HG02571 (cell line): ENCODE results near the gene TPO.
"Not testable (repeated sequence)": the region's sequence is repeated elsewhere in the genome, so short reads cannot be mapped to it uniquely, and the experiment has no call there.

Source experiments
- ATAC-seq: cut with Tn5 transposase; IDR thresholded peaks from one replicate; pipeline ENCODE4 v1.9.1; 2021; ENCODE audit warnings: mild to moderate bottlenecking, moderate library complexity; ENCODE audit not compliant: unreplicated experiment

Gene TPO

DNA sequence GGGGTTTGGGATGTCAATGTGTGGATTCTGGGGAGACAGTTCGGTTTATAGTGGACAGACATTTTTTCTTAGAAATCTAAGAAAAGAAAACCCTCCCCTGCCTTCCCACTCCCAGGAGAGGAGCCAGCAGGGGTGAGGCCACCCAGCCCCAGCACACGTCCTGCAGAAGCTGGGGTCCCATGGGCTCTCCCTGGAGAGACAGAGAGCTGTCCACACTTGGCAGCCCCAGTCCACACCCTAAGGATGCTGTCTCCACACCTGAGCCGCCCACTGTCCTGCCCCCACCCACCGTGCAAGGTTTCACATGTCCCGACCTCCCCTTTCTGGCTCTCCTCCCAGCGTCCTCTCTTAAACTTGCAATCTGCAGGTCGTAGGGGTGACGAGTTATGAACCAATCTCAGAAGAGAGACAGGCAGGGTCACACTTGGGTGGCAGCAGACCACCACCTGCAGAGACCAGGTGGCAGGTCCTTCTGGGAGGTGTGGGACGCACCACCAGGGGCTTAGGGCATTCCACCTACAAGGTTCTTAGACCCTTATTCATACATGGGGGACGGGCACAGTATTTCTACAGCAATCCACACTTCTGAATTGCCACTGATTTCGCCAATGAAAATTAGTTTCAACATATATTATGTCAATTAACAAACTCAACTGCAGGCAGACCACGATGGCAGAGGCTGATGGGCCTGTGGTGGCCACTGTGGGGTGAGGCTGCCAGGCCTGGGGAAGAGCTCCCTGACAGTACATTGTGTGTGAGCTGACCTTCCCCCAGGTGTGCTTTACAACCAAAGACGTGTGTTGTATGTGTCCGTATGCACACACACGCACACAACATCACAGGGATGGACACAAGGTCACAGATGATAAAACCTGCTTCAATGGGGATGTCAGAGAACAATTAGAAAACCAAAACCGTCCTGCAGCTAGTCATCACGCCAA lies 158.5 kb downstream of the TPO start:
- ATAC-seq, result no peak

DNA sequence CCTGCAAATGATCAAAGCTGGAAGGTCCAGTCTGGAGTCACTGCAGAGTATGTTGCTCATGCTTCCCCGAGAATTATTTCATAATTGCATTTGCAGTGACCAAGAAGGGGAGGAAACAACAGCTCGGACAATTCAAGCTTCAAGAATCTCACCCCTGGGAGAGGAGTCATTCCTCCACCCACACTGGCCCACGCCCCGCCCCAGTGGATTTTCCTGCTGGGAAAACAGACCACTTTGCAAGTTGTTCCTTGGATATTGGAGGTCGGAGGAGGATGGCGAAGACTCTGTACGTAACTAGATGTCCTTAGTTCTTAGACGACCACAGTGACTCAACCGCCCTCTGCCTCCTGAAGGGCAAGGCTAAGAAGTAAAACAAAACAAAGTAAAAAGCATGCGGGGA lies 159.4 kb downstream of the TPO start:
- no peak for ATAC-seq

DNA sequence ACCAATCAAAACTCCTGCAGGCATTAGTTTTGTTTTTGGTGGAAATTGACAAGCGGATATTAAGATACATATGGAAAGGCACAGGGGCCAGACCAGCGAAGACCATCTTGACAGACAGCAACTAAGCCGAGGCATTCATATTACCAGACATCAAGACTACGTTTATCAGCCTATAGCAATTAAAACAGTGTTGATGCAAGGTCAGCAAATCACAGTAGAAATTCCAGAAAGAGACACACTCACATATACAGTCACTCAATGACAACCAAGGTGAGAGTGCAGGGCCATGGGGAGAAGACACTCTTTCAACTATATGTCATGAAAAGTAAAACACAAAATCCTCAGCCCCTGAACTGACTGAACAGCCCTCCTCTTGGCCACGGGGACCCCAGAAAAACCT lies 164.6 kb downstream of the TPO start:
- no peak for ATAC-seq

DNA sequence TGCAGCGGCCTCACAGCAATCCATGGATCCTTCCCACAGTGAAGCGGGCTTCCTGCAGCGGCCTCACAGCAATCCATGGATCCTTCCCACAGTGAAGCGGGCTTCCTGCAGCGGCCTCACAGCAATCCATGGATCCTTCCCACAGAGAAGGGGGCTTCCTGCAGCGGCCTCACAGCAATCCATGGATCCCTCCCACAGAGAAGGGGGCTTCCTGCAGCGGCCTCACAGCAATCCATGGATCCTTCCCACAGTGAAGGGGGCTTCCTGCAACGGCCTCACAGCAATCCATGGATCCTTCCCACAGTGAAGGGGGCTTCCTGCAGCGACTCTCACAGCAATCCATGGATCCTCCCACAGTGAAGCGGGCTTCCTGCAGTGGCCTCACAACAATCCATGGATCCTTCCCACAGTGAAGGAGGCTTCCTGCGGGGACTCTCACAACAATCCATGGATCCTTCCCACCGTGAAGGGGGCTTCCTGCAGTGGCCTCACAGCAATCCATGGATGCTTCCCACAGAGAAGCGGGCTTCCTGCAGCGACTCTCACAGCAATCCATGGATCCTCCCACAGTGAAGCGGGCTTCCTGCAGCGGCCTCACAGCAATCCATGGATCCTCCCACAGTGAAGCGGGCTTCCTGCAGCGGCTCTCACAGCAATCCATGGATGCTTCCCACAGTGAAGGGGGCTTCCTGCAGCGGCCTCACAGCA lies 168.1 kb downstream of the TPO start:
- not testable (repeated sequence) for ATAC-seq

DNA sequence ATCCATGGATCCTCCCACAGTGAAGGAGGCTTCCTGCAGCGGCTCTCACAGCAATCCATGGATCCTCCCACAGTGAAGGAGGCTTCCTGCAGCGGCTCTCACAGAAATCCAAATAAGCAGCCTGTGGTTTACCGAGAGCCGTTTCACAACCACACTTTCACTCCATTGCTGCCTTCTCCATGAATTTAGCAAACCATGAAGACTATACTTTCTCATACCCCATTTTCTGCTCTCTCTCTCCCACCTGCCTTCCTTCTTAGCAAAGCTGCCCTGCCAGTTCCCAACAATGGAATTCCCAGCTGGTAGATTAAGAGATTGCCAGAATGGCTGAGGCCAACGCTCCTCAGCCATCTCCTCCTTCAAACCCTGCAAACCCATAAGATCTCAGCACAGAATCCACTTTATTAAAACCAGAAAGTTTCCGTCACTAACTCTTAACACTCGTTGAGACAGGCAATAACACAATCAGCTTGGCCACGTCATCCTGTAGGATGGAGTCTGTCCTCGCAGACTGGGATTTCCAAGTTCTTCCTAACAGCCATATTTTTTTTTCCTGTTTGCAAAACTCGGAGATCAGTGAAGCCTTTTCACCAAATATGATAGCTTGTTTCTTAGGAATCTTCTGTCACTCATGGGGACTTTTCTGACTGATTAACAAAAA lies 168.8 kb downstream of the TPO start:
- ATAC-seq, result no peak

DNA sequence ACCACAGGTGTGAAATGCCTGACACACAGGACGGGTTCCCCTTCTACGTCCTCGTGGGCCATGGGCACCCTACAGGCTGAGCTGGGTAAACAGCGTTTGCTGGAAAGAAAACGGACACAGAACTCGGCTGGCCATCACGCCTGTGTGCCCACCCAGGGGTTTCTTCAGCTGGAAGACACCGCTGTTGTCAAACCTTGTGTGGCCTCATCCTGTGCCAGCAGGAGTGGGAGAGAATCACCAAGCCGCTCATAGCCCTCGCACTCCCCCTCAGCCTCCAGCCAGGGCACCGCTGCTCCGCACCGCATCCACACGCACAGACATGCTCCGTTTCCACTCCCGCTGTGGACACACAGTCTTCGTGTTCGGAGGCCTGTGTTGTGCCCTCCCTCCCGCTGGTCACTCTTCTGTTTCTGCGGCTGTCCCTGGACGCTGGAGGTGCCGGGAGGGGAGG lies 169.7 kb downstream of the TPO start:
- ATAC-seq, result no peak

DNA sequence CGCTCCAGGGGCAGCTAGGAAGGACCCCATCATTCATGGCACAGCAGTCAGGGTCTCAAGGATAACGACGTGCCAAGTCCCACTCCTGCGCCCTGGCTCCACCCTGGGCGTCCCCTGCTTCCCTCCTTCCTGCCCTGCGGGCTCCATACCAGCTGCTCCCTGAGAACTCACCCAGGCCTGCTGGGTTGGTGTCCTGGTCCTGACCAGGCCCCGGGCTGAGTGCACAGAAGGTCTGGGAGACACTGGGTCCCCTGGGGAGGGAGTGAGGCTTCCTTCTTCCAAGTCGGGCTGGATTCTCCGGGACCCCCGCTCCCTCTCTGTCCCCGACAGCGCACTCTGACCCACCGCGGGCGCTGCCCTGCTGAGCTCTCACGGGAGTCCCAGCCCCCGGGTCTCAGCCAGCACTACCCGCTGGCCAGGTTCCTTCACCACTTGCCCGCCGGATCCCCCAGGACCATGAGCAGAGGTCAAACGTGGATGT lies 170.8 kb downstream of the TPO start:
- no peak for ATAC-seq

DNA sequence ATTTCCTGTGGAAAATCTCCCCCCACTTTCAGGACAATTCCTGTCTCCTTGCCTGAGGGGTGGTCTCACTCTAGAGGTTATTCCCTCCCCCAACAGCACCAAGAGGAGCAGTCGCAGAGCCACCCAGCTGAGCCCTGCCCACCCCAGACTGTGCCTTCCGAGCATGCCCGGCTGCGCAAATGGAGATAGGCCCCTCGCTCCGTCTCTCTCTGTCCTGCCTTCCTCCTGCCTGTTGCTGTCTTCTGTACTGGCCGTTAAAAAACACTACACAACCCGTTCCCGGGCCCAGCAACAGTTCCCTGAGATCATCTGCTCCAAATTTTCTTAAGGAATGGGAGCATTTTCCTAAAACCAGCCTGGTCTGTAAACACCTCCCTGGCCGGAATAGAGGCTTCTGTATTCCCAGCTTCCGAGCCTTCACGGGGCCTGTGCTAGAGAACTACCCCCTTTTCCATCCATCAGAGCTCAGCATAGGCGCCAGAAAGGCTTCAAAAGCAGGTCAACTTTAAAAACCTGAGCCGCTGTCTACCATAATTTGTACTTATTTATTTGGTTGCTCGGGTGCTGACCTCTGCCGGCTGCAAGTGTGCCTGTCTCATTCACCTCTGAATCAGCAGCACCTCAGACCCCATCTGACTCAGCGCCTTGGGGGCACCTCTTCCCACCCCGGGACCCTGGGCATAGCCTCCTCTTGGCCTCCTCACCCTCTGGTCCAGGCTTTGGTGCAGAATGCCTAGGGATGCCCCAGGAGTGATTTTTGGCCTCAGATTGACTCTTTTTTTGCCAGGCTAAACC lies 171.6 kb downstream of the TPO start:
- no peak for ATAC-seq

DNA sequence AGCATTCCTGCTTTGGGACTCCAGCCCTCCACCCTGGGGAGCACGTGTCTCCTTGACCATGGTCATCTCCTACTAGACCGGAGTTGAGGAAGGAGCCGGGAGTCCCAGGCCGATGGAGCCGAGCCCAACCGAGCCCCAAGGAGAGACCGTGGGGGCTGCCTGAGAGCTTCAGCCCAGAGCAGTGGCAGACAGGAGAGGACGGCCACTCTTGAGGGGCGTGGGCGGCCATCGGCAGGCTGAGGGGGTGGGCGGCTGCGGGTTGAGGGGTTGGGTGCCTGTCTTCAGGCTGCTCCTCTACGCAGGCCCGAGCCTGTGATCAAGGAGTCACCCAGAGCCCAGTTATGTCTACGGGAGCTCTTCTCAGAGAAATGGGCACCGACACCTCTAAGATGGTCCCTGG lies 172.4 kb downstream of the TPO start:
- no peak for ATAC-seq

DNA sequence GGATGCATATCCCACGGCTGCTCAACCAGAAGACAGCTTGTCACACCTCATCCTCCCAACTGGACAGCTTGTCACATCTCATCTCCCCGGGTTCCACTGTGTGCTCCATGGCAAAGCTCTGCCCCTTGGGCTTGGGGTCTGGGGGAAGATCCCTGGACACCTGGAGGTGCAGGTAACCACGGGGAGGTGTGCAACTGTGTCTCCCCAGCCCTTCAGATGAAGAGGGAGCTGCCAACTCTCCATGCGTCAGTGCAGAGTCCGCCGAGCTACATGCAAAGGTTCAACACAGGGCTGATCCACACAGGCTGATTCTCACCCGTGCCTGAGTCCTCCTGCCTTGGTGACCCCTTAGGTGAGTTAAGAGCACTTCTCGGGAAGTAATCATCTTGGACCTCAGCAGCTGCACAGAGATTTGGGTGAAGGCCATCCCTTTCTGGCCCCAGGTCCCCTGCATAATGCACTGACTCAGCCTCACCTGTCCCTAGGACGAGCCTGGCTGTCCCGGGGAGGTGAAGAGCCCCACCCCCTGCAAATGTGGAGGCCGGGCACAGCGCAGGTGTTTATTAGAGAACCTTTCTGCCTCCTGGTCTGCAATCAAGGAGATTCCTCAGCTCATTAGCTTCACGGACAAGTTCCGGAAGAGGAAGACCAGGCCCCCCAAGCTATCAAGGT lies 173.1 kb downstream of the TPO start:
- no peak for ATAC-seq

DNA sequence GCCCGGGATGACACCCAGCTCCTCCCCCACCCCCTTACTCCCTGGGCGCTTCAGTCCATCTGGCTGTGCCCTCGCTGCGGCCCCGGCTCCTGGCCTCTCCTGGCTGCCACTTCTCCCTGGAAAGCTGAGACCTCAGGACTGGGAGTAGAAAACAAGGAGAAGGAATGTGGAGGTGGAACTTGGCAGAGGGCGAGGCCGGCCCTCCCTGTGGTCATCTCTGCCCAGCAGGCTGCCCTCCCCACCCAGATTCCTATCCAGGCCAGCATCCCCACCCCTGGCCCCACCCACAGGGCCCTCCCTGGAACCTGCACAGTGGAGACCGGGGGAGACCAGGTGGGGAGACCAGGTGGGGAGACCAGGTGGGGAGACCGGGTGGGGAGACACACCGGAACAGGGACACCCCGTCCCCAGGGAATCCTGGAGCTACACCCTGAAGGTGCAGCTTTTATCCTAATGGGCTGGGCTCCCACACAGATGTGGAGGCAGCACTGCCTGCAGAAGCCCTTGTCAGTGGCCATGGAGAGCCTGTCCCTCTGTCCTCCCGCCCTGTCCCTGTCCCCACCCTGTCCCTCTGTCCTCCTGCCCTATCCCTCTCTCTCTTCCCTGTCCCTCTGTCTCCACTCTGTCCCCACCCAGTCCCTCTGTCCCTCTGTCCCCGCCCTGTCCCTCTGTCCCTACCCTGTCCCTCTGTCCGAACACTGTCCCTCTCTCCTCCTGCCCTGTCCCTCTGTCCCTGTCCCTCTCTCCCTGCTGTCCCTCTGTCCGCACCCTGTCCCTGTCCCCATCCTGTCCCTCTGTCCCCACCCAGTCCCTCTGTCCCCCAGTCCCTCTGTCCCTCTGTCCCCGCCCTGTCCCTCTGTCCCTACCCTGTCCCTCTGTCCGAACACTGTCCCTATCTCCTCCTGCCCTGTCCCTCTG lies 173.9 kb downstream of the TPO start:
- ATAC-seq, result no peak

DNA sequence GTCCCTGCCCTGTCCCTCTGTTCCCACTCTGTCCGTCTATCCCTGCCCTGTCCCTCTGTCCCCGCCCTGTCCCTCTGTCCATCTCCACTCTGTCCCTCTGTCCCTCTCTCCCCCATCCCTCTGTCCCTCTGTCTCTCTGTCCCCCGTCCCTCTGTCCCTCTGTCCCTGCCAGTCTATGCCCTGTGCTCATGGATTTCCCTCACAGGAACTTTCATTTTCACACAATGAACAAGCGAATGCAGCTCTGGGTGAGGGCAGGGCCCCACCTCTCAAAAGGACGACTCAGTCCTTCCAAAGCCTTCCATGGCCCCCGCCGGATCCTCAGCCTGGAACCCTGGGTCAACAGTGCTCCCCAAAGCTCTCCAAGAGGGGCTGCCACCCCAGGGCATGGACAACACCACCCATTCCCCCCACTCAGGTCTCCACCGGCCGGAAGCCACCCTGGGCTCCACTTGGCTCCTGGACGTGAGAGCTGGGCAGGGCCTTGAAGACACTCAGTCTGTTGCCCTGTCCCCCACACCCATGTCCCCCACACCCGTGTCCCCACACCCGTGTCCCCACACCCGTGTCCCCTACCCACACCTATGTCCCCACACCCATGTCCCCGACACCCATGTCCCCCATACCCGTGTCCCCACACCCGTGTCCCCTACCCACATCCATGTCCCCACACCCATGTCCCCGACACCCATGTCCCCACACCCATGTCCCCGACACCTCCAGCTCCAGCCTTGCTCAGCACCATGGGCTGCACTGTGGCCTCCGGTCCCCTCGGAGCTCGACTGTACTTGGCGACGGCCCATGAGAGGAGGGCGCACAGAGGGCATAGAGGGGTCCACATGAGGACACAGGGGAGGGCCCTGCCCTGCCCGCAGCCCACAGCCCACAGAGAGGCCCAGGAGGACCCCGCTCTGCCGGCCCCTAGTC lies 175.1 kb downstream of the TPO start:
- no peak for ATAC-seq

DNA sequence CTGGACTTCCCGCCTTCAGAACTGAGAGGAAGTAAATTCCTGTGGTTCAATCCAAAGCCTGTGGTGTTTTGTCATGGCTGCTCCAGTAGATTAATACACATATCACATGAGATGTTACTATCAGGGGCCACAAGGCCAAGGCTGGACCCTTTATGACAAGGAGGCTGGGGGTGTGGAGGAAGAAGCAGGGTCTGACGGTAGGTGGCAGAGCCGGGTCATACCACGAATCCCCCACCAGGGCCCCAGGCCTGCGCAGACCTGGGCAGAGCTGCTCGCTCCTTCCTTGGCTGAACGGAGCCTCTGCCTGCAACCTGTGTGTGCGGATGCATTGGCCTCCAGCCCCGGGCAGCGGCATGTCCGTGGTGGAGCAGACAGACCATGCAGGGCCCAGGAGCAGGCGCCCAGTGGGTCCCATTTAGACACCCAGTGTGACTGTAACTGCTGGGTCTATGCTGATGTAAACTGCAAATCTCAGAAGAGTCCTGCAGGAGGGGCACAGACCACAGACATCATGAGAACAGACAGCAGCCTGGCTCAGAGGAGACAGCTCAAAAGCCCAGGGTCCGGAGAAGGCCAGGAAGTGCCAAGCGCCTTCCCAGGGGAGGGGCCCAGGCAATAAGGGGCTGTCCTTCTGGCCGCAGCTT lies 175.8 kb downstream of the TPO start:
- ATAC-seq, result no peak

DNA sequence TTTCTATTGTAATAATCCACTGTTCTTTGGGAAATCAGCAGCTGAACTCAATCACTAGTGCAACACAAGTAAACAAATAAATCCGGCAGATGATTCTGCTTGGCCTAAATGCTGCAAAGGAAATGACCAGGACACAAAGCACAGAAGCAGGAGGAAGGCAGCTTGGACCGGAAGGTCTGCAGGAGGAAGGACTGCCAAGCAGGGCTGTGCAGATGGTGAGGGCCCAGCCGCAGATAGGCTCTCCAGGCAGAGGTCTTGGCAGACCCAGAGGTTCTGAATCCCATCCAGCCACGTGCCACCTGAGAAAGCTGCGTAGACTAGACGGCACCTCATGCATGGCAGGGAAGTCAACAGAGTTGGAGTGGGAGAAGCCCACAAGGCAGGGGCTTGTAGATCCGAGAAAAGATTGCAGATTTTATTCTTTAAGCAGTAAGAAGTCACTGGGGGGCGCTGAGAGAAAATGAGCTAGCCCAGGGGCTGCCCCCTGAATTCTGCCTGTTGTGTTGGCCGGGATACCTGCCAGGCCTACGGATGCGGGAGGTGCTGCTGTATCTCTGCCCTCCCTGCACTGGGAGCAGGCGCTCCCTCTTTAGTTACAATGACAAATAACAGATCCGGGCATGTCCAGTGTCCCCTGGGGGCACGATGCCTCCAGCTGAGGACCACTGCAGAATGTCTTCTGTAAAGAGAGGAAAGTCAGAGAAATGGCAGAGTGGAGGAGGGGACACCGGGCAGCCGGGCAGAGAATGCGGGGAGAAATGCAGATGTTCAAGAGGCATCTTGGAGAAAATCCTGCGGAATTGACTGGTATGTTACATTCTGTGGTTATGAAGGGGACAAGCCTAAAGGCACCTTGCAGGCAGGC lies 177.6 kb downstream of the TPO start:
- ATAC-seq, result no peak

DNA sequence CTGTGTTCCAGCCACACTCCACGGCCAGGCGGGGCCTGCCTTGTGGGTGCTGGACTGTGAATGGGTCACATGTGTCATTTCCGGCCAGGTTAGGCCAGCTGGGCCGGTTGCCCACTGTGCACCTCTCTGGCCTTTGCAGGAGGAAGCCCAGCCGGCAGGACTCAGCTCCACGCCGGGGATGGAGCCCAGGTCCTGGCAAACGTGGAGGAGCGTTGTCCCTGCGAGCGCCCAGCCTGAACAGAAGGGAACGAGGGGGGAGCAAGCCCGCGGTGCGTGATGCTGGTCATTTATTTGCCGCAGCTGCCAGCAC lies 178.2 kb downstream of the TPO start:
- ATAC-seq, result no peak
